Urinary bladder (tissue), 4 donors: ENCODE data around the gene PTTG1IP. TPM values are rescaled to one million over a fixed set of nuclear protein-coding genes. Genes with fewer than 3 reads are reported as not detected.

ENCODE experiments used
- DNase-seq: peaks from one replicate; pipeline ENCODE4 v3.0.0-alpha.2; 2015; ENCODE audit errors: extremely low spot score
- H3K27ac ChIP-seq: one replicate; pipeline ENCODE4 v1.5.1; 2013; ENCODE audit warnings: low read depth, mild to moderate bottlenecking, moderate library complexity
- H3K36me3 ChIP-seq: one replicate; pipeline ENCODE4 v1.6.1; 2013; ENCODE audit warnings: mild to moderate bottlenecking, moderate library complexity; ENCODE audit not compliant: insufficient read depth
- H3K4me1 ChIP-seq: one replicate; pipeline ENCODE4 v1.6.1; 2013; ENCODE audit warnings: mild to moderate bottlenecking, moderate library complexity; ENCODE audit not compliant: insufficient read depth
- H3K4me3 ChIP-seq: one replicate; pipeline ENCODE4 v1.5.1; 2013; ENCODE audit warnings: low read depth, low read length
- WGBS: extraction: QIAGEN DNeasy Blood & Tissue Kit; methylation state at CpG from one replicate; pipeline ENCODE4 v1.1.7; 2013; 5-methylcytosine and 5-hydroxymethylcytosine counted together
- polyA plus RNA-seq: library from polyadenylated mRNA; stranded (reverse); fragments of 200-250 nt; gene quantifications from one replicate; pipeline ENCODE4 v1.2.3, GENCODE V29; 2013
- total RNA-seq: library from RNA; depleted of rRNA; stranded (reverse); fragments of >200 nt; gene quantifications from one replicate; pipeline ENCODE4 v1.2.3, GENCODE V29; 2014
- donor health status: healthy with polysubstance abuse.
- donor health status: healthy.

The PTTG1IP gene
- total and polyA plus RNA-seq, 2 donors: 154 to 233 TPM

DNA sequence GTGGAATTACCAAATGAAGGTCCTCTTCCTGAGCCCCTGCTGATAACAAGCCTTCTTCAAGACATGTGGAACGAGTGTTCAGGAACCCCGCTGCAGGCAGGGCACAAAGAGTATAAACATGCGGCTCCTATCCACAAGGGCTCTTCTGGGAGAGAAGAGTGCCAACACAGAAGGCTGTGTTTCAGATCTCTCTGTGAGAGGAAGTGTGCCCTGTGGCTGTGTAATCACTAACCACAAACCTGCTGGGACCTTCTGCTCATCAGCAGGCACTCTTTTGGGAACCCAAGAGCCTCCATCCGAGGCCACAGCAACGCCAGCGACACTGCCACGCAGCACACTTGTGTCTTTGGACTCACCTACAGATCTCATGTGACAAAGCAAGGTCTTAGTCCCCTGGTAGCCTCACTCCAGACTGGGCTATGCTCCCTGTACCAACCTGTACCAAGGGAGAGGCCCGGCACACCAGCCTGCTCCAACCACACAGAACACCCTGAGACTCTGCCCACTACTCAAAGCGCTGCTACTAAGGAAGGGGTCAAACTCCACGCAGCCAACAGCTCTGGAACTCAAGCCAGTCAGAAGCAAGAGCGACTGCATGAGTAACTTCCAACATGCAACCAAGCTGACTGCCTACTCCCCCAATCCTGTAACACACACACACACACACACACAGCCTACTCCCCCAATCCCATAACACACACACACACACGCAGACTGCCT lies 7.8 kb downstream of the PTTG1IP start:
- H3K36me3 ChIP-seq: peaks cover 3% of the 10 kb centered on the region
- no peaks in the 10 kb centered on the region for H3K4me1 ChIP-seq
- H3K4me3 ChIP-seq: no peak overlapping the region
- no peak for DNase-seq
- no peak overlapping the region for H3K27ac ChIP-seq
- WGBS: 82% methylated on average over 12 of the region's 12 CpGs

DNA sequence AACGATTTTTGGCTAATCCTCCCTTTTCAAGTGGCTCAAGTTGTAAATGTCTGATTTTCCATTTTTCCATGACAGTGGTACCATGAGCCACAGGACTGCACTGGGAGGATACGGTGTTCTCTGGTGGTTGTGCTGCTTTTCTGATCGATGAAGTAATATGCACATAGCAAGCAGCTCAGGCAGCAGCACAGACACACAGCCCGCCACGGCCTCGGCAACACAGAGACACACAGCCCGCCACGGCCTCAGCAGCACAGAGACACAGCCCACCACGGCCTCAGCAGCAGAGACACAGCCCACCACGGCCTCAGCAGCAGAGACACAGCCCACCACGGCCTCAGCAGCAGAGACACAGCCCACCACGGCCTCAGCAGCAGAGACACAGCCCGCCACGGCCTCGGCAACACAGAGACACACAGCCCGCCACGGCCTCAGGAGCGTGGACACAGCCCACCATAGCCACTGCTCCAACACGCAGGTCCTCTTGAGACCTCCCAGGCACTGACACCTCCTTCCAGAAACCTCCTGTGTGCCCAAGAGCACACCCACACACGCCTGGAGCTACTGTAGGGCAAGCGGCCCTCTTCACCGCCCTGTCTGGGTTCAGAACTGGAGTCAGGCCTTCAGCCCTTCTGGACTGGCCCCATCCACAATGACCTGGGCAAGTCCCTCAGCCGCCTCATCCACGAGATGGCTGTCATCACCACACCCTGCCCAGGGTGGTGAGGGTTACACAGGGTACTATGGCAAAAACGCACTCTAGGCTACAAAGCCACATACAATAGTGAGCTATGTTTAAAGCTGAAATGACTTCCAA lies 10.4 kb downstream of the PTTG1IP start:
- DNase-seq: no peak
- no peak overlapping the region for H3K27ac ChIP-seq
- peaks cover 3% of the 10 kb centered on the region for H3K36me3 ChIP-seq
- H3K4me1 ChIP-seq: no peaks in the 10 kb centered on the region
- 76% methylated on average over 25 of the region's 25 CpGs for WGBS
- H3K4me3 ChIP-seq: no peak overlapping the region

DNA sequence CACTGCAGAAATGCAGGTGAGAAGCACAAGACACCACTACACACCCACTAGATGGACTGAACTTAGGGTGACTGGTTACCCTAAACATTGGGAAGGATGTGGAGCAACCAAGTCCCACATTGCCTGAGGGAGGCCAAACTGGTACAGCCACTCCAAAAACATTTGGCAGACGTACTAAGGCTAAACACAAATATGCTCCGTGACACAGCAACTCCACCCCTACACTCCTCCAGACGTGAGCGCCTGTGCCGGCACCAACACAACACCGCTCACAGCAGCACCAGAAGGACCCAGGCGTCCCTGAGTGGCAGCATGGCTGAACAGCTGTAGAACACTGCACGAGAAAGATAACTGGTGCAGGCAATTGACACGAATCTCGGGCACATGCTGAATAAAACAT lies 14.7 kb downstream of the PTTG1IP start:
- peaks cover 7% of the 10 kb centered on the region for H3K36me3 ChIP-seq
- H3K4me3 ChIP-seq: no peak overlapping the region
- H3K27ac ChIP-seq: no peak overlapping the region
- no peaks in the 10 kb centered on the region for H3K4me1 ChIP-seq
- DNase-seq: no peak
- WGBS: 81% methylated on average over 10 of the region's 10 CpGs

GRCh38 chr21:44858291-44858690 lies 15.2 kb downstream of the PTTG1IP start:
- 86% methylated on average over 15 of the region's 15 CpGs for WGBS
- no peak overlapping the region for H3K27ac ChIP-seq
- H3K4me3 ChIP-seq: no peak overlapping the region
- no peak for DNase-seq
- H3K4me1 ChIP-seq: no peaks in the 10 kb centered on the region
- peaks cover 7% of the 10 kb centered on the region for H3K36me3 ChIP-seq

DNA sequence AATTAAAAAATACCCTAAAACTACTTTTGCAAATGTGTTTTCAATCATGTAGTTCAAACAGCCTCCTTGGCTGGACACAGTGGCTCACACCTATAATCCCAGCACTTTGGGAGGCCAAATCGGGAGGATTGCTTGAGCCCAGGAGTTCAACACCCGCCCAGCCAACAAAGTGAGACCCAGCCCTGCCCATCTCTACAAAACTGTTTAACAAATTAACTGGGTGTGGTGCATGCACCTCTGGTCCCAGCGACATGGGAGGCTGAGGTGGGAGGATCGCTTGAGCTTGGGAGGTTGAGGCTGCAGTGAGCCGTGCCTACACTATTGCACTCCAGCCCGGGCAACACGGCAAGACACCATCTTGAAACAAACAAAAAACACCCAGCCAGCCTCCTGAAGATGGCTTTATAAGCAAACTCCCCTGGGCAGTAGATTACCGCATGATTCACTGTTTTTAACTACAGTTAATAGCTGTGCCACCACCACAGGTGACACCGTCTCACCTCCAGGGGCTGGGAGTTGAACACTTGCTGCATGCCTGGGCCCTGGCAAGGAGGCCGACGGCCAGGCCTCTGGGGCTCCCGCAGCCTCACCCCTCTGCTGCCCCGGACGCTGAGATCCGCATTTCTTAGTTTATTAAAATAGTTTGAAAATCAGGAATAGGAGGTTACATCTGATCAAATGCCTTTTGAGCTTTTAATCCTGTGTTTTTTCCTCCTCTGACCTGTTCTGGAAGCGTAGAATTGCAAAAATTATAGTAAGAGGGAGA lies 16.2 kb downstream of the PTTG1IP start:
- H3K4me1 ChIP-seq: no peaks in the 10 kb centered on the region
- H3K27ac ChIP-seq: no peak overlapping the region
- H3K4me3 ChIP-seq: no peak overlapping the region
- 94% methylated on average over 16 of the region's 16 CpGs for WGBS
- no peak for DNase-seq
- H3K36me3 ChIP-seq: peaks cover 7% of the 10 kb centered on the region

GRCh38 chr21:44856131-44856530 lies 17.4 kb downstream of the PTTG1IP start:
- 93% methylated on average over 17 of the region's 17 CpGs for WGBS
- no peak overlapping the region for H3K4me3 ChIP-seq
- no peak overlapping the region for H3K27ac ChIP-seq
- H3K4me1 ChIP-seq: no peaks in the 10 kb centered on the region
- DNase-seq: no peak
- H3K36me3 ChIP-seq: peaks cover 7% of the 10 kb centered on the region

DNA sequence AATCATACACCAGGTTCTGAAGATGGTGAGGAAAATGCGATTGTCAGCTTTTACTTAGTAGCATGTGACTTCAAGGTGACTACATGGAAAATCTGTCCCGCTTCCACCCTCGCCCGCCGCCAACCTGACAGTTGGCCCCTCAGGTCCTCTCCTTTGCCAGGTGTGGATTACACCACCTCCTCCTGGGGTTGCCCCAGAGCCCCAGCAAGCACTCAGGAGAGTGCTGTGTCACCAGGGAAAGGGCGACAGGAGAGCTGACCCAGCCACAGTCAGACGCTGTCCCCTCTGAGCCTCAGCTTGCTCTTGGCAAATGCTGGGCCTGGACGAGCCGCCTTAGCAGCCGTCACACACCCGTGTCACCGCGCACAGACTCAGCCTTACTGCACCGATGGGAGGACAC lies 17.9 kb downstream of the PTTG1IP start:
- peaks cover 7% of the 10 kb centered on the region for H3K36me3 ChIP-seq

DNA sequence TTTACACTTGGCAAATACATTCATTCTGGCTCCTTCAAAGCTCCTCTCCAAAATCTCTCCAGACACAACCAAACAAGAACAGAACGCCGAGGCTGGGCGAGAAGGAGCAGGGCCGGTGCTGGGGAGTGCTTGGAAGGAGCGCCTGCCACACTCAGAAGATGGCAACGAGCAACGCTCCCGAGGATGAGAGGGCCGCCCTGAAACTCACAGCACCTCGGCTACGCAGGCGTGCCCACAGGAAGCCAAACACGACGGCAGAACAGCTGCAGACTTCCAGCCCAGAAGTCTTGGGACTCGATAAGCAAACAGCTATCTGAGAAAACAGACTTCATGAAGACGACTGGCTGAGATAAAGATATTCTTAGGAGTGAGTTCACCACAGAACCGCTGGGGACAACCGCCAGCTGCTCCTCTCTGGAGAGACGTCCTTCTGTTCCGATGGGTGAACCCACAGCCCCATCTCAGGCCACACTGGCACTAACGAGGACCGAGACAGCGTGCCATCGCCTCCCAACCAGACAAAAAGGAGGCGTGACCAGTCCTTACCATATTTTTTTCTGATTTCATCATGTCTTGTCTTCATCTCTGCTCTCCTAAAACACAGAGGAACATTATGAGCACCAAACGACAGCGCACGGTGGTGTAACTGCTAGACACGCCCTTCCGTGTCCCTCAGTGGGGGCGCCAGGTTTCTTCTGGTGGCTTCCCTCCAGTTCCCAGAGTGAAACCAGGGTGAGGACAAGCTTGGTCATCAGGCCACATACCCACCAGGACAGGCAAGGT lies 18.6 kb downstream of the PTTG1IP start:
- Histone ChIP-seq H3K4me3 (no peak overlapping the region), H3K36me3 (peaks cover 9% of the 10 kb centered on the region), H3K27ac (no peak overlapping the region), H3K4me1 (no peaks in the 10 kb centered on the region)
- WGBS: 82% methylated on average over 31 of the region's 31 CpGs
- no peak for DNase-seq

More for the DNA sequence above, 17.9 kb downstream of the PTTG1IP start:
- no peak overlapping the region for H3K4me3 ChIP-seq
- 95% methylated on average over 14 of the region's 14 CpGs for WGBS
- no peaks in the 10 kb centered on the region for H3K4me1 ChIP-seq
- no peak for DNase-seq
- H3K27ac ChIP-seq: no peak overlapping the region

DNA sequence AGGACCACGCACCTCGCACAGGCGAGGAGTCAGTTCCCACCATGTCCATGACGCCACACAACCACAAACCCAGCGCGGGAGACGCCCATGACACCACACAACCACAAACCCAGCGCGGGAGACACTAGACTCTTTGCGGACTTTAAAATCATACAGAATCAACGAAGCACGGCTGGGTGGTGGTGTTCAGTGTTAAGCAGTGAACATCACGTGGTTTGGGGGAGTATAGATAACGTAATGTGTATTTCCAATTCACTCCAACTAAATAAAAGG lies 19.2 kb downstream of the PTTG1IP start:
- 85% methylated on average over 14 of the region's 14 CpGs for WGBS
- Histone ChIP-seq H3K27ac (no peak overlapping the region), H3K36me3 (peaks cover 9% of the 10 kb centered on the region), H3K4me3 (no peak overlapping the region), H3K4me1 (no peaks in the 10 kb centered on the region)
- DNase-seq: no peak

- 86% methylated on average over 34 of the region's 34 CpGs for WGBS
- DNase-seq: no peak
- Histone ChIP-seq H3K36me3 (peaks cover 9% of the 10 kb centered on the region), H3K27ac (no peak overlapping the region), H3K4me1 (no peaks in the 10 kb centered on the region), H3K4me3 (no peak overlapping the region)
Observed at GRCh38 chr21:44853601-44854390, 19.7 kb downstream of the PTTG1IP start.

GRCh38 chr21:44850905-44851657 lies 22.4 kb downstream of the PTTG1IP start:
- no peak overlapping the region for H3K4me3 ChIP-seq
- DNase-seq: no peak
- H3K4me1 ChIP-seq: no peaks in the 10 kb centered on the region
- no peak overlapping the region for H3K27ac ChIP-seq
- 74% methylated on average over 26 of the region's 26 CpGs for WGBS
- H3K36me3 ChIP-seq: peaks cover 6% of the 10 kb centered on the region

DNA sequence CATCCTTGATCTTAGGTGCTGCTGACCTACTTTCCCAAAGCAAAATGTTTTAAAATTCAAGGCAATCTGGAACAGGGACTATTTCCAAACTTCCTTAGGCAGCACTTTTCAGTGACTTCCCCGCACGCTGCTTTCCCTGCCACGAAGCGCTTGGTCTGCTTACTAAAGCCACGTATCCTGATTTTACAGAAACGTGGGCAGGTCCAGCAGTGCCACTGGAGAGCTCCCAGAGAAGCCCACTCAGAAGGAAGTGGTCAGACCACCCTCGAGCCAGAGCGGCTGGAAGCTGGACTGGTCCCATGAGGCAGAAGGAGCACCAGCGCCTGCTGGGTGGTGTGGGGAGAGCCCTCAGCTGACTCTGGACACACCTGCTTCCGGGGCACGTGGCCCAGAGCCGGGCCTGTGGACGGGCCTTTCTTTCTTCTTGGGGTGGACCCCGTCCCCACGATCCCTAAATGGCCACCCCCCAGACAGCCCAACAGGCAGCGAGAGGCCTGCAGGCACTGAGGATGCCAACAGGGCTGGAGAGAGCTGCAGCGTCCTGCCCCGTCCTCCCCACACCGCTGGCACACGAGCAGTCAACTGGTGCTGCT lies 23.2 kb downstream of the PTTG1IP start:
- Histone ChIP-seq H3K4me1 (peaks cover 1% of the 10 kb centered on the region), H3K36me3 (peaks cover 4% of the 10 kb centered on the region), H3K4me3 (no peak overlapping the region), H3K27ac (no peak overlapping the region)
- no peak for DNase-seq
- 94% methylated on average over 20 of the region's 20 CpGs for WGBS
